HG02759 (cell line): ENCODE results near the gene CATSPER1.

Source experiments
- ATAC-seq: cut with Tn5 transposase; IDR thresholded peaks from one replicate; pipeline ENCODE4 v1.9.1; 2021; ENCODE audit warnings: mild to moderate bottlenecking, moderate library complexity; ENCODE audit not compliant: unreplicated experiment

The CATSPER1 gene

DNA sequence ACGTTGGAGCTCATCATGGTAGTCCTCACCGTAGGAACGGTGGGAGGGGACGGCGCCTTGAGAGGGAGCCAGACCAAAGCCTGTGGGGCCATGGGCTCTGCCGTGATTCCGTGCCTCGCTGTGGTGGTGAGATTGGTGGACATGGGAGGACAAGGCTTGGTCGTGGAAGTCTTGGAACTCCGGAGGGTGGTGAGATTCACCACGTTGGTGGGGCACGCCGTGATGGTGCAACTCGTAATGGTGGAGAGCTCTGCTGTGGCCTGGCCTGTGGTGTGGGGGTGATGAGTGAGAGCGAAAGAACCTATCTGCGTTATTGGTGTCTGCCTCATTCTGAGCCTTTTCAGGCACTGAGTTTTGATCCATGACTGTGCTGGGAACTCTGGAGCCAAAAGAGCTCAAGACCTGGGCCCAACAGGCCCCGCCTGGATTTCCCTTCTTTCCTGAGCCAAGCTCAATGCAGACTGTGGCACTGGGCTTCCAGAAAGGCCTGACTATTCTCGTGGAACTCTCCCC lies at the start of gene CATSPER1:
CATSPER1 (minus strand) TSS at position 463 of the 513 bp plus-strand sequence; CDS start at position 363, 100 bp downstream.
- no peak for ATAC-seq

DNA sequence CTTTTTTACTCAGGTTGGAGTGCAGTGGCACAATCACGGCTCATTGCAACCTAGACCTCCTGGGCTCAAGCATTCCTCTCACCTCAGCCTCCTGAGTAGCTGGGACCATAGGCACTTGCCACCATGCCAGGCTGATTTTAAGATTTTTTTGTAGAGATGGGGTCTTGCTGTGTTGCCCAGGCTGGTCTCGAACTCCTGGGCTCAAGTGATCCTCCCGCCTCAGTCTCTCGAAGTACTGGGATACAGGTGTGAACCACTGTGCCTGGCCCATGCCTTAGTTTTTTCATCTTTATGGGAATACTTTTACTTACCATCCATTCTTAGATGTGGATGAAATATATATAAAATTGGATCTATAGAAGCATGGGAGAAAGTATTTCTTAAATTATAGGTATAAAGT lies 49.0 kb upstream of the CATSPER1 start:
- ATAC-seq, result no peak

DNA sequence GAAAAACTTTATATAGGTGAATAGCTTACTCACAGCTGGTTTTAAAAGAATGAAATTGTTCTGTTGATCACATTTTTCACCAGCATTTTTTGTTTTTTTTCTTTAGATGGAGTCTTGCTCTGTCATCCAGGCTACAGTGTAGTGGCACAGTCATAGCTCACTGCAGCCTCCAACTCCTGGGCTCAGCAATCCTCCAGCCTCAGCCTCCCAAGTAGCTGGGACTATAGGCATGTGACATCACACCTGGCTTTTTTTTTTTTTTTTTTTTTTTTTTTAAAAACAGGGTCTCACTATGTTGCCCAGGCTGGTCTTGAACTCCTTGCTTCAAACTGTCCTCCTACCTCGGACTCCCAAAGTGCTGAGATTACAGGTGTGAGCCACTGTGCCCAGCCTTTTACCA lies 47.4 kb upstream of the CATSPER1 start:
- ATAC-seq, result no peak

DNA sequence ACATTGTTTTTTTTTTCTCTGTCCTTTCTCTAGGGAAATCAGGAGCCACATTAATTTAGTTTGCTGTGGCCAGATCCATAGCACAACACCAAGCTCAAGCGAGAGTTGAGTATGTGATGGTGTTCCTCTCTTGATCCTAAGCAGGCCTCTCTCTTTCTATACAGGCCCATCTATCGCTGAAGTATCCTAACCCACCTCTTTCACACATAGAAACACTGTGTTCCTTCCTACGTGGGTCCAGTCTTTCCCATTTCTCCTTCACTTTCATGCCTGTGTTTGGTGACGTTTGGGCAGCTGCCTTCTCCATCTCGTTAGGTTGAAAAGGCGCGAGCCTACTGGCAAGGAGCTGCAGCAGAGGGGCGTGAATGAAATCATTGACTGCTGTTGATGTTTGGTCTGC lies 46.2 kb upstream of the CATSPER1 start:
- ATAC-seq, result no peak

DNA sequence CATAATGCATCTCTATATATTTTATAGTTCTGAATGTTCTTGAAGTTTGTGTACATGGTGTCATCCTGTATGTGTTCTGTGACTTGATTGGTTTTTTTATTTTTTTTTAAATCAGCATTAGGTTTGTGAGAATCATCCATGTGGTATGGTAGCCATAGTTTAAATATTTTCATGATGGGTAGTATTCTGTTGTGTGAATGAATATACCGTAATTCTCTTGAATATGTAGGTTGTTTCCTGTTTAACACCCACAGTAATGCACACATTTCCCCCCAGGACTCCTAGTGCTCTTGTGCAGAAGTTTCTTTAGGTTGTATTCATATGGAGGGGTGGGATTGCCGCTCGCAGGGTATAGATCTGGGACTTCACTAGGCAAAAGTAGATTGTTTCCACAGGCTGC lies 45.8 kb upstream of the CATSPER1 start:
- ATAC-seq, result no peak

DNA sequence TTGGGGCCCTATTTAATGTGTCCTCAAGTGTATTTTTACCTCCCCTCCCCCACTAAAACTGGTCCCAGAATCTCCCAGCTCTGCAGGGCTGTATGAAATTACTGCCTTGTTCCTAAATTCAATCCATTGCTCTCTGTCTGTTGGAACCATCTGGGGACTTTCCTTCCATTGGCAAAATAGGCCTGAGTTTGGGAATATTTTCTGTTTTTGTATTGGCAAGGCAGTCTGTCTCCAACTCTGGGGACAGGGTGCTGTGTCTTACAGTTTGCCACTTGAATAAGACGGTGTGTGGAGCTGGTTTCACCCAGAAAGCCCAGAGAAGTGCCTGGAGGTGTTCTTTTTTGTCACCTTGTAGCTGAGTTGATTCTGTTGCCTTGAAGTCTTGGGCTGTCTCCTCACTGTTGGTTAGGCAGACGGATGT lies 45.1 kb upstream of the CATSPER1 start:
- ATAC-seq, result no peak

DNA sequence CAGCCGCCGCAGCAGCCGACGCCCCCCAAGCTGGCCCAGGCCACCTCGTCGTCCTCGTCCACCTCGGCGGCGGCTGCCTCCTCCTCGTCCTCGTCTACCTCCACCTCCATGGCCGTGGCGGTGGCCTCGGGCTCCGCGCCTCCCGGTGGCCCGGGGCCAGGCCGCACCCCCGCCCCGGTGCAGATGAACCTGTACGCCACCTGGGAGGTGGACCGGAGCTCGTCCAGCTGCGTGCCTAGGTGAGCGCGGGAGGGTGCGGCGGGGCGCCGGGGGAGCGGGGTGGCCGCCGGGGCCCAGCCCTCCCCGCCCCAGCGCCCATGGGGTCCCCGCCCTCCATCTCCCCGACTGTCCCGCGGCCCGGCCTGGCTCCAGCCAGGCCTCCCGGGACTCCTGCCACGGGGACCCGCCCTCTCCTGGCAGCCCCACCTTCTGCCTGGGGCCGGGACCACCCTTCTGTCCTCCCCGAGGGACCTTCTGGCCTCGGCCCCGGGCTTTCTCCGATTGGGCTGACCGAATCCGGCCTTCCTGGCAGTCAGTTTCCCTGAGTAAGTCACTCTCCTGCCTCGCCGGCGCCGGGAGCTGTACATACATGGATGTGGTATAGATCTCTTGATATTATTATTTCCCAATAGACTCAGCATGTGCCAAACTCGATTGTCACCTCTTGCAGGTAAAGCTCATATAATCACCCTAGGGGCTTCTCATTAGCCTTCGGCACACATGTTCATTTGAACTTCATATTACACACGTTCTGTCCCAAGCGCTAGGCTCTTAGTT lies 44.5 kb upstream of the CATSPER1 start:
- peak; percentile 14 for ATAC-seq

DNA sequence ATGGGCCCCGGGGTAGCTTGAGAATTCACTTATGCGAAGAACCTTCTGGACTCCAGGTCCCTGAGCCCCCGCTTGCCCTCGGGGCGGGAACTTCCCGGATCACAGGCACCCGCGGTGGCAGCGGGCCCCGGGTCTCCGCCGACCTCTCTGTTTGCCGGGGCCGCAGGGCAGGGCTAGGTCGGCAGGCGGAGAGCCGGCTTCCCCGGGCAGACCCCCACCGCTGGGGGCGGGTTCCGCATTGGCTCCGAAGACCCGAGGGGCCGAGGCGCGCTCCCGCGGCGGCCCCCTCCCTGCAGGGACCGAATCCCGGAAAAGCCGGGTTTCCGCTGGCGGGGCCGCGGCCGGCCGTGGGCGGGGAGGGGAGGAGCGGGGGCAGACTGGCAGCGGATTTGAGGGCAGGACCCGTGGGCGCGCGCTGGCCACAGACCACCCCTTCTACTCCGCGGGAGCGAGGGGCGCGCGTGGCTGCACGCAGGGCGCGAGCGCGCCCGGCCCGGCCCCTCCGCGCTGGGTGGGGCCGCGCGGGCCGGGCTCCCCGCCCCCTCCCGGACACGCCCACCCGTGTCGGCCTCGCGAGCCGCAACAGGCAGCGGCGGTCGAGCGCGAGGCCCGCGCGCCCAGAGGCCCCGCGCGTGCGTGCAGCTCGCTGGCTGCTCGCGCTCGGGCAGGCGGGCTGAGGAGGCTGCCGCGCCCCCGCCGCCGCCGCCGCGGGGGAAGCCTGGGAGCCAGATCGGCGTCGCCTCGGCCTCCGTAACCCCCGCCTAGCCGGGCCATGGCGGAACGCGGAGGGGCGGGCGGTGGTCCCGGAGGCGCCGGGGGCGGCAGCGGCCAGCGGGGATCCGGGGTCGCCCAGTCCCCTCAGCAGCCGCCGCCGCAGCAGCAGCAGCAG lies 43.7 kb upstream of the CATSPER1 start, which contains the start of gene PACS1:
PACS1 (plus strand) TSS at position 558 of the 889 bp plus-strand sequence; CDS start at position 773, 215 bp downstream.
- ATAC-seq, result peak; percentile 74

DNA sequence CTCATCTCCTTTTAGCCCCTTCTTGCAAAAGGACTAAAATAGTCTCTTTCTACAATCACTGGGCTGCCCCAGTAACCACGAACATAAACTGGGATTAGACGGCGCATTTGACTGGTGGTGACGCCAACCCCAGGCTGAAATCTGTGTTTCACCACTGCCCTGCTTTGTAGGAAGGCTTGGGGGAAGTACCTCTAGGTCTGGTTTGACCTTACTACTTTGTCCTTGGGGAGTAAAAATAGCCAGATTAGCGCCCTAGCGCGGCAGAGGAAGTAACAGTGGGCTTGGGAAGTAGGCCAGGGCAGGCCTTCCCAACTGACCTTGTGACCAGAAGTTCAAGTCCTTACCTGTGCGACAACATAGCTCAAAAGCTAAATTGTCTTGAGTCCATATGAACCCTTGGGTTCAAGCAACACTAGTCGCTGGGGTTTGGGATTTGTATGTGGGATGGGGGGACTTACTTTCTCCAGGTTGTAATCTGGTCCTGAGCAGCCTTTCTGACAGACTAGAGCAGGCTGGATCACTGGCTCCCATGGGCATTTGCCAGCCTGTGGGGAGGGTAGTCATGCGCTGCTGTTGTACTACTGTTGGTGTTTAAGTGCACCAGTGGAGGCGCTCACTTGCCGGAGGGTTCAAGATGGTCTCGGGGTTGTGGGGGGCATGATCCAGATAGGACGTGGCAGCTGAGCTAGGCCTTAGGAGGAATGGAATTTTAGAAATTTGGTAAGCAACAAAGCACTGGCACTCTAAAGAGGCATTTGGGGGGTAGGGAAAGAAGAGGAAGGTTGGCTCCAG lies 42.8 kb upstream of the CATSPER1 start:
- ATAC-seq, result peak; percentile 10

DNA sequence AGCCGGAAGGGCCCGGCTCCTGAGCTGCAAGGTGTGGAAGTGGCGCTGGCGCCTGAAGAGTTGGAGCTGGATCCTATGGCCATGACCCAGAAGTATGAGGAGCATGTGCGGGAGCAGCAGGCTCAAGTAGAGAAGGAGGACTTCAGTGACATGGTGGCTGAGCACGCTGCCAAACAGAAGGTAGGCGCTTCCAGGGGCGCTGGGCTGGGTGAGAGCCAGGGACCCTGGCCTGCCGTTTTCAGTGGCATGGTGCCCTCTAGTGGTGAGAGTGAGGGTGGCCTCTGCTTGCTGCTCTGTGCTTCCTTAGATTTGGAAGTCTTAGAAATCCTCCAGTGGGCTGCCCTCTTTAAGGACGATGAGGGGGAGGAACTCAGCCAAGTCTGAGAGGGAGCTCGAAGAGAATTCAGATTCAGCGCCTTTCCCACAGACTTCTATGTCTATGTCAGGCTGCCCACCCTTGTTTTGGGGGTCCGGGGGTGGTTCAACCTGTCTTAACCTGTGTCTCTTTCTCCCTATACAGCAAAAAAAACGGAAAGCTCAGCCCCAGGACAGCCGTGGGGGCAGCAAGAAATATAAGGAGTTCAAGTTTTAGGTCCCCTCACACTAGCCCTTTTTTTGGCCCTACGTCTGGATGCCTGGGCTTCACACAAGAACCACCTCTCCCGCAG lies 42.0 kb upstream of the CATSPER1 start:
- ATAC-seq, result no peak

DNA sequence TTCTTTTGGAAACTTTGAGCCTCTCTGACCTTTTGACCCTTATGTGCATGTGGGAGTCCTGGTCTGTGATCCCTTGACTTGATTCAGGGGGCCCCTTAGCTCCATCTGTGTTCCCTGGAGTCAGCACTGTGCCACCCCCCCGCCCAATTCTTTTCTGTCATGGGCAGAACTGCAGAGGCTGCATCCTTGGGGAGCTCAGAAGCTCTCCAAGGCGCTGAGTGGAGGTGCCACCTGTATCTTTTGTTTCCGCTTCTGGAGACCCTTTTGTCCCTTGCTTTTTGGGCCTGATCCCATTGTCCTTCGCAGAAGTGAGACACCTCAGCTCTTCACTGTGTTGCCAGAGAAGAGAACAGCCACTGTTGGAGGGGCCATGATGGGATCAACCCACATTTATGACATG lies 41.4 kb upstream of the CATSPER1 start:
- no peak for ATAC-seq

DNA sequence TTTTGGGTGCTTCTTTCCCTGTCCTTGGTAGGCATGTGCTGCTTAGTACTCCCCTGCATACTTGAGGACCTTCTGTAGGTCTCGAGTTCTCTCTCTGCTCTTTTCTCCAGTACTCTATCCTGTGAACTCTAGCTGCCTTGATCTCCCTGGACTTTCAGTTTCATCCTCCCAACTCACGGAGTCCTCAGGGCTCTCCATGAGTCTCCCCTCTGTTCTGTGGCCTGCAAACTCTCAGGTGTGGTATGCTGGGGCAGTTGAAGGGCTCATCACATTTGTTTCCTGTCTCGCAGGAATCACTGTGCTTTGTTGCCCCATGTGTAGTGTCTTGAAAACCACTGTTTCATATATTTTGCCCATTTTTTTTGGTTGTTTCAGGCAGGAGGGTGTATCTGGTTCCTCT lies 40.5 kb upstream of the CATSPER1 start:
- ATAC-seq, result no peak

DNA sequence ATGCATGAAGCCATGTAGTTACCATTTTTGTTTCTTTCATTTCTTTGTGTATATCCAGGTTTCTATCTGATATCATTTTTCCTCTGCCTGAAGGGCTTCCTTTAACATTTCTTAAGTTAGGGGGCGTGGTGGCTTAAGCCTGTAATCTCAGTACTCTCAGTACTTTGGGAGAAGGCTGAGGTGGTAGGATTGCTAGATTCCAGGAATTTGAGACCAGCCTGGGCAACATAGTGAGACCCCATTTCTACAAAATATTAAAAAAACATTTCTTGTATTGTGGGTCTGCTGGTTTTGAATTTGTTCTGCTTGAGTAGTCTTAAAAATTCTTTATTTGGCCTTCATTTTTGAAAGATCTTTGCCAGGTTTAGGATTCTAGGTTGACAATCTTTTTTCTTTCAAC lies 38.3 kb upstream of the CATSPER1 start:
- no peak for ATAC-seq

DNA sequence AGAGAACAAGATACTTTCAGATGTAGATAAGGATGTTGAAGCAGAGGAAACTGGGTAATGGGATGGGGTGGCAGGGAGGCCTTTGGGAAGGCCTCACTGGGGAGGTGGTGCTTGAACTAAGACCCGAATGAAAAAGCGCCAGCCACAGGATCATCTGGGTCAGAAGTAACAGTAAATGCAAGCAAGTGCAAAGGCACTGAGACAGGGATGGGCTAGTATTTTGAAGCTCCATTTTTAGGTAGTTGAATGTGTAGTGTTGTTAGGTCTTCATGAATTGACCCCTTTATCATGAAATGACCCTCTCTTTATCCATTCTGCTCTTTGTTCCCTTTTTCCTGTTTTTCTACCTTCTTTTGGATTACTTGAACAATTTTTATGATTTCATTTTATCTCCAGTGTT lies 37.6 kb upstream of the CATSPER1 start:
- ATAC-seq, result no peak

DNA sequence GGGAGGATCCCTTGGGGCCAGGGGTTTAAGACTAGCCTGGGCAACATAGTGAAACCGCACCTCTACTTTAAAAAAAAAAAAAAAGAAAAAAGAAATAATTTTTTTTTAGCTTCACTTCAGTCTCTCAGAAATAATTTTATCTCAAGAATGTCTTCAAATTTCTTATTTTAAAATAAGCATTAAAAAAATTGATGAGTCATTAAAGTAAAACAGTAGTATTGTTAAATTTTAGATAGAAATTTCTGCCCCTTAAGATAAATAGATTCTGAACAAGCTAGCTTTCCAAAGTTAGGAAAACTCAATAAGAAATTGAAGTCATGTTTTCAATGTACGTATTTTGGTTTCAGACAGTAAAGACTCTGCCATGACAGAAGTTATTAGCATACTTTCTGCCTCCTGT lies 36.1 kb upstream of the CATSPER1 start:
- no peak for ATAC-seq

DNA sequence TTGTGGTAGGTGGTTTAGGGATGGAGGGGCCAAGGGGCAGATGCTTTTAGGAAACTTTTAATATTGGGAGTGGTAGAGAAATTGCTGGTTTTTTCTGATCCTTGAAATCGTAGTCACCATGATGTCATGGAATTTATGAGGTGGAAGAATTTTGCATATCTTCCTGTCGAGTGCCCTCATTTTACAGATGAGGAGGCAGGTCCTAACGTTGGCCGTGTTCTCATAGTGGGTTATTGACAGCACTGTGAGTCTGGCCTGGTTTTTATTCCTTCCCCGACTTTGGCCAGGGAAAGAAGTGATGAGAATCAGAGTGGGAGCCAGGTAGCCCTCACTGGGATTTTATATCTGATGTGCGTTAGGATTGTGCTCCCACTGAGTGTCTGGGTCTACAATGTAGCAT lies 35.0 kb upstream of the CATSPER1 start:
- ATAC-seq, result no peak

DNA sequence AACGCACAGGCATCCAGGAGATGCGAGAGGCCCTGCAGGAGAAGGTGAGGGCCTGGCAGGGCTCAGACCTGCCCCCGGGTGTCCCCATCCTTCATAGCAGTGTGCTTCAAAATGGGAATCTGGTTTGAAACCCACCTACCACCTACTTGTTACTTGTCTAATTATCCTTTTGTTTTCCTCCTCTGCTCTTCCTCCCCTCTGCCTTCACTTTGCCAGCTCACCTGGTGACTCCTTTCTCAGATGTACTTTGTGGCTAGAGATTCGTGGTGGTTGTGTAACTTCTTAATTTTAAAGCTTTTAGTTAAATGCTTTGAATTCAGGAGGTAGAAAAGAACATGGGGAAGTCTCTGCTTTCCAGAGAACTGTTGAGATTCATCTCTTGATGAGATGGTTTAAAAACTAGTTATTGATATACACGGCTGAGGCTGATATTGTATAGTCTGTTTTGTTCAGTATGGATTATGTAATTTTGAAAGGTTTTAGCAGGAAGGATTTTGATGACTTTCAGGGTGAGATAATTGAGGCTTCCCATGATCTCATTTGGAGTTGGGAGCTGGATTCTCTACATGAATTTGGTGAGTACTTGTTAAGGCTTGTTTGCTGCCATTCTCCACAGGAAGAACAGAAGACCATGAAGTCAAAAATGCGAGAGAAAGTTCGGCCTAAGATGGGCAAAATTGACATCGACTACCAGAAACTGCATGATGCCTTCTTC lies 33.8 kb upstream of the CATSPER1 start:
- ATAC-seq, result no peak

DNA sequence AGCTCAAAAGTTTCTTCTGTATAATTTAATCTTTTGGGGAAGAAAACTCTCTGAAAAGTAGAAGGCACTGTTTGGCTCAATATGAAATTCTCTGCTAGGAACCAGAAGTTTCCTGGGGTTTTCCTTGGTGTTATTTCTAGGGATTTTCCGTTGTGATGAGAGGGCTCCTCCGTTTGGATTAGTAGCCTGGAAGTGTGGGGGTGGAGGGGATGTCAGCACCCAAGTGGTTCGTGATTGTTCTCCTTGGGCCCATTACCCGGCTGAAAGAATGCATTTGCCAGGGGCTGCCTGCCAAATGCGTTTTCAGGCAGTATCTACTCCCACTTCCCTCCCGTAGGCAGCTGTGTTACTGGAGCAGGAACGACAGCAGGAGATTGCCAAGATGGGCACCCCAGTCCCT lies 30.2 kb upstream of the CATSPER1 start:
- ATAC-seq, result no peak

DNA sequence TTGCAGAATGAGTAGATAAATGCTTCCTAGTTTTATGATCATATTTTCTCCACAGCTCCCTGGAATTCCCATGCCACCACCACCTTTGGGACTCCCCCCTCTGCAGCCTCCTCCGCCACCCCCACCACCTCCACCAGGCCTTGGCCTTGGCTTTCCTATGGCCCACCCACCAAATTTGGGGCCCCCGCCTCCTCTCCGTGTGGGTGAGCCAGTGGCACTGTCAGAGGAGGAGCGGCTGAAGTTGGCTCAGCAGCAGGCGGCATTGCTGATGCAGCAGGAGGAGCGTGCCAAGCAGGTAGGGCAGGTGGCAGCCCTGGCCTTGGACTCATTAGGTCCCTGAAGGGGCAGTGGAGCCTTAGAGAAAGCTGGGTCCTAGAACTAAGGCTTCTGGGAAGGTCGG lies 28.7 kb upstream of the CATSPER1 start:
- ATAC-seq, result no peak

DNA sequence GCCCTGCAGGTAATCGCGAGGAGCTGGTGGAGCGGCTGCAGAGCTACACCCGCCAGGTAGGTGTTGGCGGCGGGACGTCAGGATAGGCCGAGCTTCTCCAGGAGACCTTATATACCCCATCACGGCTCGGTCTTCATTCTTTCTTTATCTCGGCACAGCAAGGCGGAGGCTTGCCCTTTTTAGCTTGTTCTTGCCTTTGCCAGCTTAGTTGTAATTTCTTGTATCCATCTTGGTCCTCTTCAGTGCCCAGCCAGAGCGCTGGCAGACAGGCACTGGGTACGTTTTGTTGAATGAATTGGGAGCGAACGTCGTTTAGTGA lies 26.3 kb upstream of the CATSPER1 start:
- ATAC-seq, result no peak
